OCI-LY7 (cell line): ENCODE results near the gene TNIK.

Experiments used
- CTCF ChIP-seq: fragments of 200-600 bp; sonication (generic); conservative IDR thresholded peaks from 2 replicates; pipeline ENCODE4 v1.5.1; 2014; ENCODE audit warnings: mild to moderate bottlenecking, antibody characterized with exemption, low read length, moderate library complexity, mixed read lengths
- EZH2phosphoT487 ChIP-seq: fragments of 200-600 bp; sonication (generic); IDR thresholded peaks from 2 replicates; pipeline ENCODE4 v1.6.1; 2018; ENCODE audit warnings: low read depth, borderline replicate concordance, mild to moderate bottlenecking, mixed run types, antibody characterized with exemption, low read length, moderate library complexity, mixed read lengths

GRCh38 chr3:171227359-171227758 lies 232.8 kb downstream of the TNIK start:
- TF ChIP-seq CTCF (no peak), EZH2phosphoT487 (no peak)
